NCI-H748 treated with DMSO at 0.1 percent for 48 hours (cell line): ENCODE results near the gene ABHD12.
A peak's percentile ranks its signal among the peaks of the same experiment; 100 is the strongest.
"Not testable (repeated sequence)": the region's sequence is repeated elsewhere in the genome, so short reads cannot be mapped to it uniquely, and the experiment has no call there.

Experiments used
- DNase-seq: peaks from one replicate; lab custom pipeline; 2025; lab: John Stamatoyannopoulos, UW

Gene ABHD12

DNA sequence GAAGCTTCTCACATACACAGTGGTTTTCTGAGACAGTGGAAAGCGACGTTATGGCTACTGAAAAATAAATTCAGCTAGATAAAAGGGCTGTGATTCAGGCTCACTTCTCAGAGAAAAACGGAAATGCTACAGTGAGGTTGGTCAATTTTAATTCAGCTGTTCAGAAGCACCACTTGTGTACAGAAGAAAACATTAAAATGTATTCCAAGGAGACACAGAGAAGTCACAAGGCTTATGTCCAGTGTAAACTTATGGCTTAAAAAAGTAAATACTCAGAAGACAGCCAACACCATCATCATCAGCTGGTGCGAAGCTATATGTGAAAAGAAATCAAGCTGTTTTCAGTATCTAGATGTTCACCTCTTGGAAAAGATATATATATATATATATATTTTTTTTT lies 68.6 kb downstream of the ABHD12 start:
- no peak for DNase-seq

DNA sequence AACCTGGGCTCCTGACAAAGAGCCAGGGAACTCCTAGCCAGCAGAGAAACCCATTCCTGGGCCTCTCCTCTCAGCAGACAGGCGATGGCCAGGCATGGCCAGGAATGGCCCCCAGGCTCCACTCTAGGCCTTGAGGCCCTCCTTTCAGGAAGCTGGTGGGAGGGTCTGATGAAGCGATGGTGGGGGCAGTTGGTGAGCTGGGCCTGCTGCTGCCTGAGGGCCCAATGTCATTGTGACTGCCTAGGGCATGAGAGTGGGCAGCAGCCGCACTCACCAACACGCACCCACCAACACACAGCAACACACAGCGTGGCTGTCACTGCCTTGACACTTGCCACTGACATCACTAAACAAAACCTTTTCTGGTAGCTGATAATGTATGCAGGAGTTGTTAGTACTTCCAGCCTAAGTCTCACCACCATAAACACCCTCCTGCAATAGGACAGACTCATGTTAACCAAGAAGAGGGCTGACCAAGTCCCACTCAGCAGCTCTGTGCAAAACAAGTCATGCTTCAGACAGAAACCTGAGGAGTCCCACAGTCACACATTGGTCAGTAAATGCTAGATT lies 69.3 kb downstream of the ABHD12 start:
- DNase-seq = no peak

DNA sequence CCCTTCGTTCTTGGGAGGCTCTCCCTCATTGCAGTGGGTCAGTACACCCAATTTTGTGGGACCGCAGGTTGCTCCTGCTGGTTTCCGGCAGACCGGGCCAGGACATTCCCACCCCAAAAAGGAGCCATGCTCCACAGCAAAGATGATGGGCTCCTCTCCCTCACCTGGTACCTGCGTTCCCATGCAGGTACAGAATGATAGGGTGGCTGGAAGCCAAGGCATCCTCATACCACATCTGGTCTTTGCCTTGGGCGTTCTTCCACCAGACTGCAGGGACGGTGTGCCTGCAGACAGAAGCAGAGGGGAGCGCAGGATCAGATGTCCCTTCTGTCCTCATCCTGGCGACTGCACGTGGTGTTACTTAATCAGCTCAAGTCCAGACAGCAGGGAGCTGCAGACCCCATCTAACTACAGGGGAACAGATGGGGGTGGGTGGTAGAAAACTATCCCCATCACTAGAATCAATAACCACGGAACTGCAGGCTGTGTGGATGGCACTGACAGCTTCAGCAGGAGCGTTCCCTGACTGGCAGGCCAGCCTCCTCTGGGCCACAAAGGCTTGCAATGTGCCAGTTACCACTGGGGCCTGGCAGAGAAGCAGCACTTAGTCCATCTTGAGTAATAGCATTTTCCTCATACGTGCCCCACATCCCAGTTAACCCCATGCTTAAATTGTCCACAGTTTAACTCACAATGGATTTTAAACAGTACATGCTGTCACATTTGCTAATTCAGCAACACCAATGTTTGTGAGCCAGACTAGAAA lies 70.4 kb downstream of the ABHD12 start:
- no peak for DNase-seq

DNA sequence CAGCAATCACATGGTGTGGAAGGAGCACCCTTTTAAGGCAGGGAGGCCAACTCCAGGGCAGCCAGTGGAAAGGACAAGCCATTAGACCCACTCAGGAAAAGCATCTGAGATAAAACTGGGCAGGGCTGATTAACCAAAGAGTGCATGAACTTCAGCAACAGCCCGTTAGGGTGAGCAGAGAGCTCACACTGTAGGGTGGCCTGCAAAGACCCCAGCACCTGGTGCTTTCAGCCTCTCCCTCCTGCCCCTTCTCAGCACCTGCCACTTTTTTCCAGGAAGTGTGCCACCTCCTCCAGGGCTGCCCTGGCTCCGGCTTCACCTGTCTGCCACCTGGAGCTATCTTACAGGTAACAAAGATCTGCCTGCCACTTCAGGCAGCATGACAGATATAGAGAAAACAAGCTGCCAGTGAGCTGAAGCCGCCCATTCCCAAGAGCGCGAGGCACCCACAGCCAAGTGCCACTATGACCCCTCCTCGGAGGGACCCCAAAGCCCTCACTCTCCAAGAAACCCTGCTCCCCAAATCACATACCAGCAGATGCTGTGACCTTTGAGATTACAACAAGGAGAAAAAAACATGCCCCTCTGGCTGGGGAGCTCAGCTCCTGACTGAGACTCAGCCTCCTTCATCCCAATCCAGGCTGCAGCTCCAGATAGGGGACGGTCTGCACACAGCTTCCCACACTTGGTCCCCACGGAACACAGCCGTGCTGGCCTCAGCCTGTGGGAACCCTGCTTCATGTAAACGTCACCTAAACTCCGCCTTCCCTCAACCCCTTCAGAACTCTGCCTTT lies 71.2 kb downstream of the ABHD12 start:
- no peak for DNase-seq

DNA sequence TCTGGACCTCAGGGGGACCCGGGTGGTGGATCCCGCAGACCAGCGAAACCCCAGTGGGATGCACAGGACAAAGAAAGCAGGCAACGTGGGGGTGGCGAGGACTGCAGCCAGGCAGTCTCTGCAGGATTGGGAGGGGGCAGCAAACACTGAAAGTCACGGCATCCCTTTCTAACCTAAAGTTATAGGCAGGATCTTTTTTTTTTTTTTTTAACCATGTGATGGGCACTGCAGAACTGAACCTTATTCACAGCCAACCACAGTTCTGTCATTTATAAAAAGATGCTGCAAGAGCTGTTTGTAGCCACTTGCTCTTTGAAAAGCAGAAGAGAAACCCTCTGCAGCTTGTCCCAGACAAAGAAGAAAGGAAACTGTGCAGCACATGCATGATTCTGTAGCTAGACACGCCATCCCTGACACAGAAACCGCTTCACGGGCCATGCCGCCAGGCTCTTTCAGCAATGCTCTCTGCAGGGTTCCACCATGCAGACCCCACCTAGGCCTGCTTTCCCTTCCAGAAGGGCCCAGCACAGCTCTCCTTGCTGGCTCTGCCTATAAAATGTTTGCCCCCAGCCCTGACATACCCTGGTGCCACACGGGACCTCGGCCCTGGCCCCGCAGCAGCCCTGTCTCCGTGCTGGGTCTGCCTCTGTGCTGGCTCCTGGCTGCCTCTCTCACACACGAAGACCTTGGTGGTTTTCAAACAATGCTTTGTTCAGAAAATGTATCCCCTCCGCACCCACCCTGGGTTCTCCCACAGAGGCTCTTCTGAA lies 72.0 kb downstream of the ABHD12 start:
- no peak for DNase-seq

DNA sequence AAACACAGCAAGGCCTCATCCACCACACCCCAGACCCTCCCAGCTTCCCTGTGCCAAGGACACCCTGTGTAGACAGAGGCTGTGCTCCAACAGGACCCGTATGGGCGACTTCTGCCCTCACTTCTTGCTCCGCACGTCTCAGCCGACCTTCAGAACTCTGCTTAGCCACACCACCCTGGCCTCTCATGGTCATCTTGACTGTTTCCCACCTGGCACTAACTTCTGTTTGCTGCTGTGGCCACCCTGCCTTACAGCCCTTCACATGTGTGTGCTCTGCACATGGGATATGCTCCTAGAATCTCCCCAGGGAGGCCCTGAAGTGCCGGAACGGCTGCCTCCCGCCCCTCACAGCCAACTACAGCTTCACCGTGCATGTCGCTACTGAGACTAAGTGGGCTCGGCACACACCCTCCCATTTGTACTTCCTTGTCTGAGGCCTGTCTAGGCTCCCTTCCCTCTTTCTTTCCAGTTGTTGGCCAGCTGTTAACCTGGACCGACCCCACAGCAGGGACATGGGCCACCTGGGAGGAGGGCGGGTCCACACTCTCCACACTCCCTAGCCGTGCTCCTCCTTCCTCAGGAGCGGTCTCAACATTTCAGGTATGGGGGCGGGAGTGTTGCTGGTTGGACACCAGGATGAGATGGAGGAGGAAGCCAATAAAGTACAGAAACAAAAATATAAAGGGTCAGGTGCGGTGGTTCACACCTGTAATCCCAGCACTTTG lies 73.1 kb downstream of the ABHD12 start:
- DNase-seq = no peak

DNA sequence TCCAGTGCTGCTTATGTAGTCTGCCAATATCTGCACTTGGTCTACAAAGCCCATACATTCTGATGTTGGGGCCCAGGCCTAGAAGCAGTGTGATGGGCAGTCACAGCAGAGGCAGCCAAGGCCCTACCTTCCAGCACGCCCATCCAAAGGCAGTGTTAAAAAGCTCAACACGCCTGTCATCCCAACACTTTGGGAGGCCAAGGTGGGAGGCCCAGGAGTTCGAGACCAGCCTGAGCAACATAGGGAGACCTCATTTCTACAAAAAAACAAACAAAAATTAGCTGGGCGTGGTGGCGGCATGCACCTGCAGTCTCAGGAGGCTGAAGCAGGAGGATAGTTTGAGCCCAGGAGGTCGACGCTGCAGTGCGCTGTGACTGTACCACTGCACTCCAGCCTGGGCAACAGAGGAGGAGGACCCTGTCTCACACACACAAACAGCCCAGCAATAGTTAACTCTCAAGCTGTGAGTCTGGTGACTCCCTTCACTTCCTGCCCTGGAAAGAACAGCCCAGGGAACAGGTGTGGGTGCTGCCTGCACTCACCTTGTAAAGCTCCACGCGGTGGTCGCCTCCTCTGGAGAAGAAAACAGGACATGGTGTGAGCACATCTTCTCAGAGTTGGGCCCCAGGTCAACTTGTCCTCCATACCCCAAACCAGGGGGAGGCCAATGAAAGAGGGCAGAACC lies 74.0 kb downstream of the ABHD12 start:
- DNase-seq = no peak

DNA sequence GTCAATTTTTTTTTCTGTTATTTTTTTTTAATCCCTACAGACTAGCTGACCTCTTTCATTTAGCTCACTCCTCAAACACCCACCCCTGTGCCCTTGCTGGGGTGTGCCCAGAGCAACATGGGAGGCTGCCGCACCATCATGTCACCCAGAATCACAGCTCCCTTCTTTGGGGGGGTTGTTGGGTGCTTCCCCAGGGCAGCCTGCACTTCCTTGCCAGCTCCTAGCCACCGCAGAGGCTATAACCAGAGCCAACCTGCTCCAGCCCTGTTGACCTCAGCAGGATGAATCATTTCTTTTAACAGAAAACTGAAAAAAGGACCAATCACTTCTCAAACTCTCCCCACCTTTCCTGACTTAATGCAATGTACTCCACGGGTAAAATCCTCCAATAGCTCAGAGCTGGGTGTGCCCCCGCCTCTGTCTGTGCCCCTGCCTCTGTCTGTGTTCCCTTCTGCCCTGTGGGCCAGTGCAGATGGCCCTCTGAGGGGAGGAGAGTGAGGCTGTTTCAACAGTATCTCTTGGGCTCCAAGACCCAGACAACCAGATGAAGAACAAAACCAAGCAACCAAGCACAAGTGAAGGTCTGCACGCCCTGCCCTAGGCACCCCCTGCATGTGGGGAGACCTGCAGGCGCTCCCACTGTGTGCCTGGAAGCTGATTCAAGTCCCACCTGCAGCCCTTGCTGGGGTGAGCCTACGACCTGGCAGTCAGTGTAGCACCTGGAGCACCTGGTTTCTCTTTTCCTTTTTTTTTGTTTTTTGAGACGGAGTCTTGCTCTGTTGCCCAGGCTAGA lies 75.0 kb downstream of the ABHD12 start:
- no peak for DNase-seq

DNA sequence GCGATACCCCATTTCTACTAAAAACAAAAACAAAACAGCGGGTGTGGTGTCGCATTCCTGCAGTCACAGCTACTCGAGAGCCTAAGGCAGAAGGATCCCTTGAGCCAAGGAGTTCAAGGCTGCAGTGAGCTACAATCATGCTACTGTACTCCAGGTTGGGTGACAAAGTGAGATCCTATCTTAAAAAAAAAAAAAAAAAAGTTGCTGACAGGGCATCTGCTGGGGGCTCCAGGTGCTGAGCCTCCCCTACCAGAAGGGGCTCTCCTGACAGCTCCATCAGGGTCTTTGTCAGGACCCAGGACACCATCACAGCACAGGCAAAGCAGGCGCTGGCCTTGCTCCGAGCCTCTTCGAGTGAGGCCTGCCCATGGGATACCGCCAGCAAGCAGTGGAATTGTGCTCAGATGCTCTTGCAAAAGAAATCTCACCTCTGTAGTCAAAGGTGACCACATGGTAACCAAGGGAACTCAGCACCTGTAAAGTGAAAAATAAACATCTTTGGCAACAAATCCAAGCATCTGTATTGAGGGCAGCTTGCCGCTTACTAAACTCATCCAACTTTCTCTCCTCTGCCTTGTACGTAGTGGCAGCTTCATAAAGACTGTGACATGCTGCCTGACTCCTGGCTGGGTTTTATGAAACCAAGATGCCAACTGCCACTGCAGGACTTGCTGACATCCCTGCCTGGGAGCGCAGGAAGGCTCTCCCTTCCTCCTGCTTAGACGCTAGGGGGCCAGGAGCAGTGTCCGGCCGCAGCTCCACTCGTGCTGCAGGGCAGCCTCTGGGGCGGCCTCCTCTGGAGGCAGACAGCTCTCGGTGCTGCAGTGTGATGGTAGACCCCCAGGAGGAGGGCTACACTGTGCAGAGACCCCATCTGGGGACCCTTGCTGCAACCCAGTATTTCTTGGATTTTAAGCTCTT lies 75.9 kb downstream of the ABHD12 start:
- no peak for DNase-seq

DNA sequence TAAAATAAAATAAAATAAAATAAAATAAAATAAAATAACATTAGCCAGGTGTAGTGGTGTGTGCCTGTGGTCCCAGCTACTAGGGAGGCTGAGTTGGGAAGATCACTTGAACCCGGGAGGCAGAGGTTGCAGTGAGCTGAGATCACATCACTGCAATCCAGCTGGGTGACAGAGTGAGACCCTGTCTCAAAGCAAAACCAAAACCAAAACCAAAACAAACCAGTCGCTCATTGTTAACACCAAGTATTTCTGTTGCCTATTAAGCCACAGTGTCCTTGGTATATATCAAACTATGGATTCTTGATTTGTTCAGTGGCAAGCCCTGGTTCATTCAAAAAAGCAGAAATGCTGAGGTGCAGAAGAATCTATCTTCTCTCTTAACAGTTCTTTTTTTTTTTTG lies 77.0 kb downstream of the ABHD12 start:
- no peak for DNase-seq

DNA sequence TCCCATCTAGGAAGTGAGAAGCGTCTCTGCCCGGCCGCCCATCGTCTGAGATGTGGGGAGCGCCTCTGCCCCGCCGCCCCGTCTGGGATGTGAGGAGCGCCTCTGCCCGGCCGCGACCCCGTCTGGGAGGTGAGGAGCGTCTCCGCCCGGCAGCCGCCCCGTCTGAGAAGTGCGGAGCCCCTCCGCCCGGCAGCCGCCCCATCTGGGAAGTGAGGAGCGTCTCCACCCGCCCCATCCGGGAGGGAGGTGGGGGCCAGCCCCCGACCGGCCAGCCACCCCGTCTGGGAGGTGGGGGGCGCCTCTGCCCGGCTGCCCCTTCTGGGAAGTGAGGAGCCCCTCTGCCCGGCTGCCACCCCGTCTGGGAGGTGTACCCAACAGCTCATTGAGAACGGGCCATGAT lies 77.9 kb downstream of the ABHD12 start:
- DNase-seq = not testable (repeated sequence)

DNA sequence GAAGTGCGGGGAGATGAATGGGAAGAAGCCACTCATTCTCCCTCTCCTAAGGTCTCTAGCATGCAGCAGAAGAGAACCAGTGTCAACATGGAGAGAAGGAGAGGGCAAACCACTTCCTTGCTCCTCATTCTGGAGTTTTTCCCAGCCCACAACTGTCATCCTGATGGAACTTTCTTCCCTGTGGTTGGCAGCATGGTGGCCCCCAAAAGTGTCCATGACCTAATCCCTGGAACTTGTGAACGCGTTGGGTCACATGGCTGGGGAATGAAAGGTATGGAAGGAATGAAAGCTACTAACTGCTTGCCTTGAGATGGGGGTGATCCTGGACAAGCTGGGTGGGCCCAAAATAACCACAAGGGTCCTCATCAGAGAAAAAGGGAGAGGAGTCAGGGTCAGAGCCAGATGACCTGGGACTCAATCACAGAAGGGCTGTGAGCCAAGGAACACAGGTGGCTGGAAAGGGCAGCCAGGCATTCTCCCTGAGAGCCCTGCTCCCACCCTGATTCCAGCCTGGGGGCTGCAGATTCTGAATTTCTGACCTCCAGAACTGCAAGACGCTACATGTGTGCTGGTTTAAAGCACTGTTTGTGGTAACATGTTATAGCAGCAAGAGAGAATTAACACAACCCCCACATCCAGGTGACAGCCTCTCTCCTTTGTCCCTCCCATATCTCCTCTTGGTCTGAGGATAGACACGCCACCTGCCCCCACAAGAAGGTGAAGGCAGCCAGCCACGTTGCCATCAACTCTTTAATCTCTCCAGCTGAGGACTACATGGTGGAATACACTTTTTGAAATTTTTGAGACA lies 79.5 kb downstream of the ABHD12 start:
- DNase-seq = no peak

DNA sequence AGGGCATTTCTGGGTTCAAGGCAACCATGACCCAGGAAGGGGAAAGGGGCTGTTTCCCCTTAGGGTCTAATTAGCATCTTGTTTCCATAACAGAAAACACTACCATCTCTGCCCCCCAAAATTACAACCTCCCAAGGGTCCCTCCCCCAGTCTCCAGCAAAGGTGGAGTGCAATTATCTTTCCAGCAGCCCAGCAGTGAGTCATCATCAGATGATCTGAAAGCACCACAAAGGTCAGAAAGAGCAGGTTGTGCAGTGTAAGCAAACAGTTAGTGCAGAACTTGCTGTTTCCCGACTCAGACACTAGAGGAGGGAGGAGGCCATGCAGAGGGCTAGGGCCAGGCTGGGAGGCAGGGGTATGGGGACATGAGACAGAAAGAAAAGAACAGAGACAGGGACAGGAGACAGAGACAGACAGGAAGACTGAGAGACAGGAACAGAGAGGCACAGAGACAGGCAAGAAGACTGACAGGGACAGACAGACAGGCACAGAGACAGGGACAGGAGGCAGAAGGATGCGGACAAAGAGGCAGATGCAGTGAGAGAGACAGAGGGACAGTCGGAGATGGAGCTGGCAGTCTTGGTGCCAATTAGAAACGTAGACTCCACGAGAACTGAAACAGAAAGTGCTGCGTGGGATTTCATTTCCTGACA lies 80.2 kb downstream of the ABHD12 start:
- peak; percentile 9 for DNase-seq

DNA sequence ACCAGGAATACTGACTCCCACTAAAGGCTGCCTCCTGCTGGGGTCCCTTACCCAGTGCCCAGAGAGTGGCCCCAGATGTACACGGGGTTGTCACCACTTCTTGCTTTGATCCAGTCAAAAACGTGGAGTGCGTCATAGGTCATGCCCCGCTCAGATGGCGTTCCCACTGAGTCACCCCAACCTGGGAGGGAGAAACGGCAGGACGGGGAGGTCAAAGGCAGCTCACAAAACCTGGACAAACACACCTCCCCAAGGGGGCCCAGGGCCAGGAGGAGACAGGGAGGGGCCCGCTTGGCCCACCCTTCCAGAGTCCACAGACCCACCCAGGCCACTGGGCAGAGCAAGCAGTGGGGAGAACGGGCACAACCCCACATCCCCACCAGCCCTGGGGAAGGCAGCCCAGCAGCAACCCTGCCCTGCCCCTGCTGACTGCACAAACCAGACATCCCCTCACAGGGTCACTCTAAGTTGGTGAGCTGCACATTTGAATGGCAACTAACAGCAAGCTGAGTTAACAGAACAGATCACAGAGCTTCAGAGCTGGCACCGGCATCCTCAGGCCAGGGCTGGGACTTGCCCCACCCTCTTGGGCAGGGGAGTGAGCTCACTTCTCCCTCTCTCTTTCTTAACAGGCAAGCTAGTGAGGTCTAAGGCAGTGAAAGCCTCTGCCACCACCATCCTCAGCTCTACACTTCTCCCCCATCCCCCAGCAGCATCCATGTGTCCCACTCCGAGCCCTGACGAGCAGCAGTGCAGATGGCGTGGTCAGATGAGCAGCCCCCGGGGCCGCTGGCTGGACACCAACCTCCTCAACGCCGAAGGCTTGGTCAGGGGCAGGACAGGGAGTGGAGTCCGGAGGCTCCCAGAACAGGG lies 81.0 kb downstream of the ABHD12 start:
- no peak for DNase-seq

DNA sequence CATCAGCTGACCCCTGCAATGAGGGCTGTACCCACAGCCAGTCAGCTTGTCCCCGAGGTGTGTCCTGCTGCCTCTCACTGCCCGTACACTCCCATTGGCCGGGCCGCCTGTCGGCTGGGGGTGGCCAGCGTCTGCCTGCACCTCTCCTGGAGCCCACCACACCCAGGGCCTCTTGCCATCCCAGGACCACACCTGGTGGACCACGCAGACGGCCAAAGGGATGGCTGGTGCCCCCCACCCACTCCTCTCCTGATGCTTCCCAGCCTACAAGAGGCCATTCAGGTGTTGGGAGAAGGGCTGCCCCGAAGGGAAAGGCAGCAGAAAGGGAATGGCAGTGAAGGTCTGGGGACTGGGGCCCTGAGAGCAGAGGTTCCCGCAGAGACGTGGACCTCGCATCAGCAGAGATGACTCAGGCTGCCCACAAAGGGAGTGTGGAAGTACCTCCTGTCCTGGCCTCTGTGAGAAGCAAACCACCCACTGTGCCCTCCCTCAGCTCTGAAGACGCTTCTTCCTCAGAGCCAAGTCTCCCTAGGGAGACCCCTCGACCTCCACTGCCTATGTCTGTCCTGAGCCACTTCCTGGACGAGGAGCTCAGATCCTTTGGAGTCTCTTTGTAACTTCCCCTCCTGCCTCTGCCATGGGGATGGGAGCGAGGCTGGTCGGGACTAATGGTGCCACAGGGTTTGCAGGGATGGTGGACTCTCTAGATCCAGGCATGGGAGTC lies 81.8 kb downstream of the ABHD12 start:
- DNase-seq = no peak

DNA sequence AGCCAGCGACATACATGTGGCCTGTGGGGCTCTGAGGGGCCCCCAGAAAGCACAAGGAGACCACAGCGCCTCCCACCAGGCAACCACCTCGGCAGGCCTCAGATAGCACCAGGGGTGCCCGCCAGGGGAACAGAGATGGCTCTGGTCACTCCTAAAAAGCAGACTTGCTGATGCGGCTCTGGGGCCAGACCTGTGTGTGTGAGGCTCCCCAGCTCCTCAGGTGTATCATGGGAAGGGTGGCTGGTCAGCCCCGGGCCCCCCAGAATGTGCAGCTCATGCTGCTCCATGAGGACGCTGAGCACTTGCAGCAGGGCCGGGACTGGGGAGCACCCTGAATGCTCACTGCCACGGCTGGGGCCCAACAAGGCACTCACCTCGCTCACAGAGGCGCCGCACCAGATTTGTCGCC lies 82.5 kb downstream of the ABHD12 start:
- no peak for DNase-seq
